ENCODE measurements around the gene LONP2. TPM values are rescaled to one million over a fixed set of nuclear protein-coding genes. Genes with fewer than 3 reads are reported as not detected.

The LONP2 gene
- total and polyA plus RNA-seq, 10 of the 15 experiments (the other 5 are each of a cell fraction or from before 2014, with no cell fraction given): 8.3 to 48.0 (median 34.8) TPM

GRCh38 chr16:48201515-48202201 is 42.4 kb upstream of the LONP2 start:
- RAD21 ChIA-PET (ENCODE audit: unreplicated experiment): no interaction called here

More at GRCh38 chr16:48201515-48202201, 42.4 kb upstream of the LONP2 start:
- Histone ChIP-seq H3K4me2 (ENCODE audit: control insufficient read depth, insufficient read depth) (no peak overlapping the region), H3K9ac (ENCODE audit: control insufficient read depth, insufficient read depth, low read length) (no peak overlapping the region), H4K20me1 (ENCODE audit: control insufficient read depth, insufficient read depth) (no peaks in the 10 kb centered on the region), H3K4me3 (no peak overlapping the region), H3K27ac (ENCODE audit: control insufficient read depth, insufficient read depth) (no peak overlapping the region), H3K27me3 (replicated peaks in 1 of 2; ENCODE audit: control insufficient read depth in 2 of 2, insufficient read depth in 2 of 2, low read length in 1 of 2) (no peaks in the 10 kb centered on the region), H3K4me1 (ENCODE audit: control insufficient read depth, insufficient read depth, low read length) (no peaks in the 10 kb centered on the region), H3K36me3 (ENCODE audit: control insufficient read depth in 2 of 2, insufficient read depth in 2 of 2, low read length in 1 of 2) (no peaks in the 10 kb centered on the region), H2AFZ (ENCODE audit: control insufficient read depth, low read depth, low read length) (no peak overlapping the region), H3K79me2 (ENCODE audit: control insufficient read depth, insufficient read depth, low read length) (no peaks in the 10 kb centered on the region), H3K9me3 (replicated peaks; ENCODE audit: control insufficient read depth, insufficient read depth, low read length) (no peaks in the 10 kb centered on the region)
- ChIA-PET CTCF (interaction anchor here (0.6 to 1.0 kb wide), 2 partner anchors 329 to 429 kb away, joined by 3 read pairs; no protein-coding TSS in a partner anchor), SMC1A (ENCODE audit: uncharacterized antibody, unreplicated experiment) (no interaction called here), POLR2A (interaction anchor here (0.7 to 1.2 kb wide), 2 partner anchors 36 to 1088 kb away, joined by 3 to 4 read pairs; no protein-coding TSS in a partner anchor)
- TF ChIP-seq NFYB (IDR thresholded peaks at IDR 0.05; ENCODE audit: insufficient read depth, low read depth, low read length): no peak
- TF ChIP-seq RAD51 (IDR thresholded peaks at IDR 0.05): no peak
- no peak for TF ChIP-seq DPF2 (IDR thresholded peaks at IDR 0.05)
- TF ChIP-seq BCLAF1 (IDR thresholded peaks at IDR 0.05): no peak
- ATAC-seq (no peak), FAIRE-seq (no peak), DNase-seq (ENCODE audit: low read depth, low spot score) (no peak)
- WGBS (ENCODE audit: insufficient coverage, insufficient replicate concordance, low lambda C conversion rate, missing lambda C conversion rate): 48% methylated on average over 6 of the region's 6 CpGs
- BruUV-seq (replicated peaks): no TSS peak
- in situ Hi-C loops (cut with MboI) (no loop called here), intact Hi-C loops (cut with micrococcal nuclease; ENCODE audit: unreplicated experiment) (no loop called here)
